GM12874 (cell line): ENCODE measurements around the gene RPL7A.

Experiments used
- TF ChIP-seq, protein P1 (sequence below): IDR thresholded peaks from 2 replicates; pipeline ENCODE4 v1.5.1; 2011; ENCODE audit warnings: low read depth, mild to moderate bottlenecking, control low read depth, low read length, moderate library complexity; ENCODE audit not compliant: insufficient read depth

The RPL7A gene

DNA sequence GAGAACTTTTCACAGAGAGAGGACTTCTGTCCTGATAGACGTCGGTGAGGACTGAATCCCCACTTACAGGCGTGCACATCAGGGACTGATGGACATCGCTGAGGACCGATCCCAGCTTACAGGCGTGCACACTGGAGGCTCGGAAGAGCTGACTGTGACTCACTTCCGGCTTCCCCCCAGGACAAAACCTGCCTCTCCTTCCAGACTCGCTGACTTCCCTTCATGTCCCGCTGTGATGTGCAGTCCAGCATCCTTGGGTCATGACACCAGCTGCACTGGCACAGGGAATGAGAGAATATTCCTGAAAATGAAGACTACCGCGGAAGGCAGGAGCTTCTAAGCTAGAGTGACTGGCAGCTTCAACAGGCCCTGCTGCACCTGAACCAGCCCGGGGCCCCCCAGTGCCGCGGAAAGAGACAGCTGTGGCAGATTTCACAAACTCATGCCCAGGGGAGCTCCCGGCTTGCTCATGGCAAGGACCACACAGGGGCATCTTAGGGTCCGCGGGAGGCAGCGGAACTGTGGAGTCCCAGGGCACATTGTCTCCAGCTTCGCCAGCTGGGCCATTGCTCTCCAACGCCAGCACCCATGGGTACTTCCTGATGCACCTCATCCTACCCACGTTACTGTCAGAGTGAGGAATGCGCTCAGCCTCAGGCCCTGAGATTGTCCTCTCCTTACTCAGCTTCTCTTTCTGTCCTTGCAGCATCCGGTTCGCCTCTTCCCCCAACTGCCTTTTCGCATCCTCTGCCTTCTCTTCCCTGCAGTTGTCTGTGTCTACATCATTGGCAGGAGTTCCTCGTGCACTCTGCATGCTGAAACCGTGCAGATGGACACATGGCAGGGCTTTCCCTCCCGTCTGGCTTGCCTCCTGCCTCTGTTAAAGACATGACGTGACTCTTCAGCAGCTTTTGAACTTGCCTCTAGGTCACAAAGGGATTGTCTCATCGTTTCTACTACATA lies 41.5 kb upstream of the RPL7A start:
- TF ChIP-seq, protein P1, sequence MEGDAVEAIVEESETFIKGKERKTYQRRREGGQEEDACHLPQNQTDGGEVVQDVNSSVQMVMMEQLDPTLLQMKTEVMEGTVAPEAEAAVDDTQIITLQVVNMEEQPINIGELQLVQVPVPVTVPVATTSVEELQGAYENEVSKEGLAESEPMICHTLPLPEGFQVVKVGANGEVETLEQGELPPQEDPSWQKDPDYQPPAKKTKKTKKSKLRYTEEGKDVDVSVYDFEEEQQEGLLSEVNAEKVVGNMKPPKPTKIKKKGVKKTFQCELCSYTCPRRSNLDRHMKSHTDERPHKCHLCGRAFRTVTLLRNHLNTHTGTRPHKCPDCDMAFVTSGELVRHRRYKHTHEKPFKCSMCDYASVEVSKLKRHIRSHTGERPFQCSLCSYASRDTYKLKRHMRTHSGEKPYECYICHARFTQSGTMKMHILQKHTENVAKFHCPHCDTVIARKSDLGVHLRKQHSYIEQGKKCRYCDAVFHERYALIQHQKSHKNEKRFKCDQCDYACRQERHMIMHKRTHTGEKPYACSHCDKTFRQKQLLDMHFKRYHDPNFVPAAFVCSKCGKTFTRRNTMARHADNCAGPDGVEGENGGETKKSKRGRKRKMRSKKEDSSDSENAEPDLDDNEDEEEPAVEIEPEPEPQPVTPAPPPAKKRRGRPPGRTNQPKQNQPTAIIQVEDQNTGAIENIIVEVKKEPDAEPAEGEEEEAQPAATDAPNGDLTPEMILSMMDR, result no peak

GRCh38 chr9:133307301-133307700 lies 40.7 kb upstream of the RPL7A start:
- TF ChIP-seq, protein P1, result no peak

DNA sequence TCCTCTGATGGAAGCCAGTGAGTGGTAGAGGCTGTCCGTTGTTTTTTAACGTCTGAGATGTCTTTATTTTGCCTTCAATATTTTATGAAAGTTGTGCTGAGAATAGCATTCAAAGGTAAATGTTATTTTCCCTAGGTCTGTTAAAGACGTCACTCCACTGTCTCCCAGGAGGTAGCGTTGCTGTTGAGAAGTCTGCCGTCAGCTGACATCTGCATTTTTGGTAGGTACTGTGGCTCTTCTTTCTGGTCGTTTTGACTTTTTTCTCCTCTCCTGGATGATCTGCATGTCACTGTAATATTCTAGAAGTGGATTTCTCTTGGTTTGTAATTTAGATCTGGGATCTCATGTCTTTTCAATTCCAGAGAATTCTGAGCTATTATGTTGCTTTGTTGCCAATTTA lies 38.4 kb upstream of the RPL7A start:
- TF ChIP-seq, protein P1, result no peak

DNA sequence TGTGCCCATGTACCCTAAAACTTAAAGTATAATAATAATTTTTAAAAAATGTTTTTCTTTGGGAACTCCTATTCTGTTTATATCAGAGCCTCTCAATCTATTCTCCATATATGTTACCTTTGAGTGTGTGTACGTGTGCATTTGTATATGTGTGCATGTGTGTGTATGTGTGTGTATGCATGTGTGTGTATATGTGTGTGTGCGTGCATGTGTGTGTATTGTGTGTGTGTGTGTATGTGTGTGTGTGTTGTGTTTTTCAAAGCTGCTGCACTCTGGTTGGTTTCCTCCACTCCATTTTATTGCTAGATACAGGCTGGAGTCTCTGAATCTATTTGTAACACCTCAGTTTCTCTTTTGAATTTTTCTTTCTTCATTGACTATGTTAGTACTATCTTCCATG lies 32.0 kb upstream of the RPL7A start:
- TF ChIP-seq, protein P1, result no peak

- TF ChIP-seq, protein P1, result no peak
Measured at GRCh38 chr9:133320421-133320881, 27.6 kb upstream of the RPL7A start.

DNA sequence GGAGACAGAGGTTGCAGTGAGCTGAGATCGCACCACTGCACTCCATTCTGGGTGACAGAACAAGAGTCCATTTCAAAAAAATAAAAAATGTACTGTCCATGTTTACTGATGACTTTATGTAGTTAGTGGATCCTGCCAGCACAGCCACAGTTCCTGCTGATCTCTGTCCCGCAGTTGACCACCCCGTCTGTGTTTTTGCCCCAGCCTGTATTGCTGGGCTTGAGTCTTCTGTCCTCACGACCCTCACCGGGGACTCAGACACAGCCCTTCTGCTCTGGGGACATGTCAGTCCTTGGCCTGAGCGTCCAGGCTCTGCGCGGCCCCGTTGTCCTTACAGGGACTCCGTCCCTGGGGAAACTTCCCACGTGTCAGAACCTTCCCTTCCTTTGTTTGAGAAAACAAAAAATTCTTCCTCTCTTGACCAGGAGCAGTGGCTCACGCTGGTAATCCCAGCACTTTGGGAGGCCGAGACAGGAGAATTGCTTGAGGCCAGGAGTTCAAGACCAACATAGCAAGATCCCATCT lies 26.5 kb upstream of the RPL7A start:
- TF ChIP-seq, protein P1, result no peak

GRCh38 chr9:133322701-133323100 lies 25.3 kb upstream of the RPL7A start:
- TF ChIP-seq, protein P1, result no peak
